ENCODE measurements around the gene TMEM240.

Gene TMEM240

GRCh38 chr1:1573843-1574720 lies 33.7 kb upstream of the TMEM240 start:
- DNase-seq (ENCODE audit: low spot score), result peak; percentile 65
- peak overlapping the region; percentile 98 for H2AK5ac ChIP-seq (ENCODE audit: low read depth, low read length)
- peak overlapping the region; percentile 53 for H4K91ac ChIP-seq (ENCODE audit: low read depth, low read length, poor library complexity)
- H2BK15ac ChIP-seq (ENCODE audit: low read length), result peak overlapping the region; percentile 37
- H3K4me2 ChIP-seq (ENCODE audit: insufficient read depth, low read length, poor library complexity, severe bottlenecking), result peak overlapping the region; percentile 37
- peak overlapping the region; percentile 86 for H3K23ac ChIP-seq (ENCODE audit: low read depth, low read length, poor library complexity)
- peaks cover 3 to 5% of the 10 kb centered on the region in 2 donors for H3K4me1 ChIP-seq (ENCODE audit: control insufficient read depth in 2 of 2, insufficient read depth in 1 of 2, low read depth in 1 of 2, low read length in 2 of 2)
- peak overlapping the region; percentile 96 for H3K27ac ChIP-seq (replicated peaks; ENCODE audit: low read length)
- H2BK120ac ChIP-seq (ENCODE audit: low read depth, low read length), result peak overlapping the region; percentile 61
- H3K9me3 ChIP-seq (replicated peaks in 1 of 2; ENCODE audit: control insufficient read depth in 2 of 2, insufficient read depth in 1 of 2, low read depth in 1 of 2, low read length in 2 of 2), result no peaks in the 10 kb centered on the region
- H3K79me1 ChIP-seq (ENCODE audit: low read depth, low read length), result peaks cover 2% of the 10 kb centered on the region
- H3K4me3 ChIP-seq (ENCODE audit: low read length in 2 of 2), result peak overlapping the region; percentile 94 to 100
- peak overlapping the region; percentile 88 for H2AFZ ChIP-seq (ENCODE audit: low read length)
- H2BK12ac ChIP-seq (ENCODE audit: low read length), result no peak overlapping the region
- H3K14ac ChIP-seq (ENCODE audit: low read length), result peak overlapping the region; percentile 89
- peak overlapping the region; percentile 66 for H3K4ac ChIP-seq (ENCODE audit: low read length)
- WGBS, 2 donors (ENCODE audit: extremely low coverage in 2 of 2, insufficient read length in 2 of 2, insufficient replicate concordance in 1 of 2), result no CpG with 5 or more reads among the region's 96 CpGs
- peak overlapping the region; percentile 93 for H2BK5ac ChIP-seq (ENCODE audit: low read length)
- H3K27me3 ChIP-seq (ENCODE audit: control insufficient read depth in 3 of 3, insufficient read depth in 3 of 3, low read depth in 1 of 3, low read length in 3 of 3), result peaks cover 0 to 7% (median 4%) of the 10 kb centered on the region in 3 experiments
- peaks cover 4 to 34% of the 10 kb centered on the region in 2 donors for H3K36me3 ChIP-seq (replicated peaks in 1 of 2; ENCODE audit: control insufficient read depth in 2 of 2, insufficient read depth in 2 of 2, low read length in 2 of 2)
- H4K8ac ChIP-seq (ENCODE audit: low read depth, low read length), result no peak overlapping the region
- H3K18ac ChIP-seq (ENCODE audit: low read length), result peak overlapping the region; percentile 95
- H3K9ac ChIP-seq (ENCODE audit: low read depth, low read length, poor library complexity), result peak overlapping the region; percentile 99

DNA sequence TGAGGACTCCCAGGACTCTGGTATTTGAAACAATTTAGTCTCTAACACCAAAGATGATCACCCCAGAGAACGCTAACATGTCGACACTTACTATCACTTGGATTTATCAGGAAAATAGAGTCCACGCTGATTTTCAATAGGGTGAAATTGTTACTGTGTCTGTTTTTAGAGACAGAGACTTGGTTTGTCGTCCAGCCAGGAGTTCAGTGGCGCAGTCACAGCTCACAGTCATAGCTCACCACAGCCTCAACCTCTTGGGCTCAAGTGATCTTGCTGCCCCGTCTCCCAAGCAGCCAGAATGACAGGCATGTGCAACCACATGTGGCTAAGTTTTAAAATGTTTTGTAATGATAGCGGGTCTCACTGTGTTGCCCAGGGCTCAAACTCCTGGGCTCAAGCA lies 28.9 kb upstream of the TMEM240 start:
- no peak overlapping the region for H3K27ac ChIP-seq (replicated peaks; ENCODE audit: low read length)
- peaks cover 16% of the 10 kb centered on the region for H3K79me1 ChIP-seq (ENCODE audit: low read depth, low read length)
- no CpG with 5 or more reads among the region's 7 CpGs for WGBS, 2 donors (ENCODE audit: extremely low coverage in 2 of 2, insufficient read length in 2 of 2, insufficient replicate concordance in 1 of 2)
- peaks cover 15 to 63% of the 10 kb centered on the region in 2 donors for H3K36me3 ChIP-seq (replicated peaks in 1 of 2; ENCODE audit: control insufficient read depth in 2 of 2, insufficient read depth in 2 of 2, low read length in 2 of 2)
- H3K18ac ChIP-seq (ENCODE audit: low read length), result no peak overlapping the region
- peak overlapping the region; percentile 30 for H3K9ac ChIP-seq (ENCODE audit: low read depth, low read length, poor library complexity)
- no peak overlapping the region for H3K23ac ChIP-seq (ENCODE audit: low read depth, low read length, poor library complexity)
- H2BK12ac ChIP-seq (ENCODE audit: low read length), result no peak overlapping the region
- H3K14ac ChIP-seq (ENCODE audit: low read length), result no peak overlapping the region
- DNase-seq (ENCODE audit: low spot score), result no peak
- H4K91ac ChIP-seq (ENCODE audit: low read depth, low read length, poor library complexity), result no peak overlapping the region
- H2BK15ac ChIP-seq (ENCODE audit: low read length), result no peak overlapping the region
- H2BK5ac ChIP-seq (ENCODE audit: low read length), result no peak overlapping the region
- peaks cover 2 to 3% of the 10 kb centered on the region in 2 donors for H3K4me1 ChIP-seq (ENCODE audit: control insufficient read depth in 2 of 2, insufficient read depth in 1 of 2, low read depth in 1 of 2, low read length in 2 of 2)
- no peak overlapping the region for H3K4me2 ChIP-seq (ENCODE audit: insufficient read depth, low read length, poor library complexity, severe bottlenecking)
- no peaks in the 10 kb centered on the region for H3K27me3 ChIP-seq (ENCODE audit: control insufficient read depth in 3 of 3, insufficient read depth in 3 of 3, low read depth in 1 of 3, low read length in 3 of 3)
- H3K9me3 ChIP-seq (replicated peaks in 1 of 2; ENCODE audit: control insufficient read depth in 2 of 2, insufficient read depth in 1 of 2, low read depth in 1 of 2, low read length in 2 of 2), result no peaks in the 10 kb centered on the region
- no peak overlapping the region for H3K4ac ChIP-seq (ENCODE audit: low read length)
- H2BK120ac ChIP-seq (ENCODE audit: low read depth, low read length), result no peak overlapping the region
- no peak overlapping the region for H3K4me3 ChIP-seq (ENCODE audit: low read length in 2 of 2)
- H2AFZ ChIP-seq (ENCODE audit: low read length), result no peak overlapping the region
- no peak overlapping the region for H4K8ac ChIP-seq (ENCODE audit: low read depth, low read length)
- no peak overlapping the region for H2AK5ac ChIP-seq (ENCODE audit: low read depth, low read length)

- no peak overlapping the region for H2BK5ac ChIP-seq (ENCODE audit: low read length)
- no peaks in the 10 kb centered on the region for H3K4me1 ChIP-seq (ENCODE audit: control insufficient read depth in 2 of 2, insufficient read depth in 1 of 2, low read depth in 1 of 2, low read length in 2 of 2)
- H4K91ac ChIP-seq (ENCODE audit: low read depth, low read length, poor library complexity), result no peak overlapping the region
- no CpG with 5 or more reads among the region's 10 CpGs for WGBS, 2 donors (ENCODE audit: extremely low coverage in 2 of 2, insufficient read length in 2 of 2, insufficient replicate concordance in 1 of 2)
- H3K14ac ChIP-seq (ENCODE audit: low read length), result no peak overlapping the region
- H3K79me1 ChIP-seq (ENCODE audit: low read depth, low read length), result peaks cover 20% of the 10 kb centered on the region
- H2AFZ ChIP-seq (ENCODE audit: low read length), result no peak overlapping the region
- H3K27ac ChIP-seq (replicated peaks; ENCODE audit: low read length), result no peak overlapping the region
- H3K9me3 ChIP-seq (replicated peaks in 1 of 2; ENCODE audit: control insufficient read depth in 2 of 2, insufficient read depth in 1 of 2, low read depth in 1 of 2, low read length in 2 of 2), result no peaks in the 10 kb centered on the region
- H2BK12ac ChIP-seq (ENCODE audit: low read length), result no peak overlapping the region
- H3K9ac ChIP-seq (ENCODE audit: low read depth, low read length, poor library complexity), result no peak overlapping the region
- no peak overlapping the region for H2BK15ac ChIP-seq (ENCODE audit: low read length)
- no peak for DNase-seq (ENCODE audit: low spot score)
- peaks cover 23 to 75% of the 10 kb centered on the region in 2 donors for H3K36me3 ChIP-seq (replicated peaks in 1 of 2; ENCODE audit: control insufficient read depth in 2 of 2, insufficient read depth in 2 of 2, low read length in 2 of 2)
- no peak overlapping the region for H3K18ac ChIP-seq (ENCODE audit: low read length)
- no peak overlapping the region for H3K4me2 ChIP-seq (ENCODE audit: insufficient read depth, low read length, poor library complexity, severe bottlenecking)
- no peak overlapping the region for H3K4me3 ChIP-seq (ENCODE audit: low read length in 2 of 2)
- H3K4ac ChIP-seq (ENCODE audit: low read length), result no peak overlapping the region
- no peak overlapping the region for H2BK120ac ChIP-seq (ENCODE audit: low read depth, low read length)
- H3K23ac ChIP-seq (ENCODE audit: low read depth, low read length, poor library complexity), result no peak overlapping the region
- H4K8ac ChIP-seq (ENCODE audit: low read depth, low read length), result no peak overlapping the region
- no peaks in the 10 kb centered on the region for H3K27me3 ChIP-seq (ENCODE audit: control insufficient read depth in 3 of 3, insufficient read depth in 3 of 3, low read depth in 1 of 3, low read length in 3 of 3)
- H2AK5ac ChIP-seq (ENCODE audit: low read depth, low read length), result no peak overlapping the region
Observed at GRCh38 chr1:1567891-1568291, 27.5 kb upstream of the TMEM240 start.

DNA sequence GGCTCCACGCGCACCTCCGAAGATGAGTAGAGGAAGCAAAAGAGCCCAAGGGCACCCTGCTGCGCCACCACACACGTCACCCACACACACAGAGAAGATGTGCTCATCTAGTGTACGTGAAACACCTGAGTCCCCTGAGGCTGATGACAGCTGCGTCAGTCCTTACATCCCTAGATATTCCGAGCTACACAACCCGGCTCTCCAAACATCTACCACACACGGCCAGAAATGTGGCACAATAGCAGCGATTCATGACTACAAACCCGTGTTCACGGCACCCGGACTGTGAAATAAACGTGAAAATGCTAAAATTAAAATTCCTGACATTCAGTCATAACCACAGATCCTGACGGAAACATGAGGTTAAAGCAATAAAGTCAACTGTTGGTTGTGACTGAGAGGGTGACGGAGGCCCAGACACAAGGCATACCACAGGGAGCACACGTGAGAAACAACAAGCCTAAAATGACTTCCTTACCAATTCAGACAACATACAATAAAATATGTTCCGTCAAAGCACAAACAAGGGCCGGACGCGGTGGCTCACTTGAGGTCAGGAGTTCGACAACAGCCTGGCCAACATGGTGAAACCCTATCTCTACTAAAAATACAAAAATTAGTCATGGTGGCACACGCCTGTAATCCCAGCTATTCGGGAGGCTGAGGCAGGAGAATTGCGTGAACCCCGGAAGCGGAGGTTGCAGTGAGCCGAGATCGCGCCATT lies 26.9 kb upstream of the TMEM240 start:
- Histone ChIP-seq H3K27me3 (ENCODE audit: control insufficient read depth in 3 of 3, insufficient read depth in 3 of 3, low read depth in 1 of 3, low read length in 3 of 3) (no peaks in the 10 kb centered on the region), H3K4ac (ENCODE audit: low read length) (no peak overlapping the region), H3K9ac (ENCODE audit: low read depth, low read length, poor library complexity) (no peak overlapping the region), H4K8ac (ENCODE audit: low read depth, low read length) (peak overlapping the region; percentile 31), H3K4me1 (ENCODE audit: control insufficient read depth in 2 of 2, insufficient read depth in 1 of 2, low read depth in 1 of 2, low read length in 2 of 2) (no peaks in the 10 kb centered on the region), H3K14ac (ENCODE audit: low read length) (no peak overlapping the region), H3K18ac (ENCODE audit: low read length) (no peak overlapping the region), H2BK12ac (ENCODE audit: low read length) (no peak overlapping the region), H3K9me3 (replicated peaks in 1 of 2; ENCODE audit: control insufficient read depth in 2 of 2, insufficient read depth in 1 of 2, low read depth in 1 of 2, low read length in 2 of 2) (no peaks in the 10 kb centered on the region), H3K79me1 (ENCODE audit: low read depth, low read length) (peaks cover 22% of the 10 kb centered on the region), H2AFZ (ENCODE audit: low read length) (no peak overlapping the region), H3K23ac (ENCODE audit: low read depth, low read length, poor library complexity) (no peak overlapping the region), H3K27ac (replicated peaks; ENCODE audit: low read length) (no peak overlapping the region), H2AK5ac (ENCODE audit: low read depth, low read length) (no peak overlapping the region), H4K91ac (ENCODE audit: low read depth, low read length, poor library complexity) (no peak overlapping the region), H3K4me3 (ENCODE audit: low read length in 2 of 2) (no peak overlapping the region), H2BK120ac (ENCODE audit: low read depth, low read length) (no peak overlapping the region), H3K4me2 (ENCODE audit: insufficient read depth, low read length, poor library complexity, severe bottlenecking) (no peak overlapping the region), H2BK5ac (ENCODE audit: low read length) (no peak overlapping the region), H2BK15ac (ENCODE audit: low read length) (no peak overlapping the region), H3K36me3 (replicated peaks in 1 of 2; ENCODE audit: control insufficient read depth in 2 of 2, insufficient read depth in 2 of 2, low read length in 2 of 2) (peaks cover 29 to 75% of the 10 kb centered on the region in 2 donors)
- WGBS, 2 donors (ENCODE audit: extremely low coverage in 2 of 2, insufficient read length in 2 of 2, insufficient replicate concordance in 1 of 2), result no CpG with 5 or more reads among the region's 31 CpGs
- no peak for DNase-seq (ENCODE audit: low spot score)
